CD4-positive, alpha-beta T cell treated with Interleukin-6 at 100 ng/mL for 8 hours (primary cell): Measurements from ENCODE around the gene PCGF3.

Experiments
- DNase-seq: peaks from one replicate; pipeline ENCODE4 v3.0.0-alpha.2; 2020; ENCODE audit warnings: mixed read lengths, low spot score

PCGF3 gene

GRCh38 chr4:705278-706082, at the start of gene PCGF3:
Gene PCGF3, plus strand, starts transcription at chr4:705832. Its CDS starts 27,849 bp downstream, at chr4:733681.
- DNase-seq = peak; percentile 96

- DNase-seq = no peak
These were observed 48.9 kb upstream of the PCGF3 start for GRCh38 chr4:656436-657337.

GRCh38 chr4:657338-657833, 48.2 kb upstream of the PCGF3 start:
- no peak for DNase-seq

- DNase-seq = no peak
These were observed 47.6 kb upstream of the PCGF3 start for GRCh38 chr4:657834-658667.

GRCh38 chr4:658681-659667, 46.7 kb upstream of the PCGF3 start:
- DNase-seq = no peak

GRCh38 chr4:659851-660250, 45.8 kb upstream of the PCGF3 start:
- DNase-seq = no peak

- DNase-seq = no peak
These were observed 45.2 kb upstream of the PCGF3 start for GRCh38 chr4:660401-660800.

- no peak for DNase-seq
These were observed 44.4 kb upstream of the PCGF3 start for GRCh38 chr4:661231-661630.

GRCh38 chr4:661881-662761, 43.5 kb upstream of the PCGF3 start:
- no peak for DNase-seq

GRCh38 chr4:663046-663437, 42.6 kb upstream of the PCGF3 start:
- no peak for DNase-seq

GRCh38 chr4:663438-664428, 41.9 kb upstream of the PCGF3 start:
- peak; percentile 76 for DNase-seq

- DNase-seq = no peak
These were observed 40.9 kb upstream of the PCGF3 start for GRCh38 chr4:664713-665231.

- no peak for DNase-seq
These were observed 40.3 kb upstream of the PCGF3 start for GRCh38 chr4:665381-665750.

- no peak for DNase-seq
These were observed 39.7 kb upstream of the PCGF3 start for GRCh38 chr4:665751-666435.

GRCh38 chr4:666436-666810, 39.2 kb upstream of the PCGF3 start:
- DNase-seq = no peak

- DNase-seq = no peak
These were observed 38.6 kb upstream of the PCGF3 start for GRCh38 chr4:666822-667544.

GRCh38 chr4:667545-667925, 38.1 kb upstream of the PCGF3 start:
- DNase-seq = no peak
